Keratinocyte (primary cell): ENCODE results near the gene NR6A1. TPM values are rescaled to one million over a fixed set of nuclear protein-coding genes. Genes with fewer than 3 reads are reported as not detected.
A peak's percentile ranks its signal among the peaks of the same experiment; 100 is the strongest.

Experiments
- DNase-seq: peaks from one replicate; pipeline ENCODE4 v3.0.0-alpha.2; 2011; ENCODE audit warnings: low read depth, missing footprints, low spot score
- FAIRE-seq: peaks from 2 replicates; lab custom pipeline; 2011; peaks lifted over from hg19 to GRCh38; lab: Jason Lieb, UNC
- H2AFZ ChIP-seq: 2 replicates; pipeline ENCODE4 v1.6.0; 2012; ENCODE audit warnings: low read length, control low read depth, inconsistent platforms; ENCODE audit not compliant: control insufficient read depth
- H3K27ac ChIP-seq: 2 replicates; pipeline ENCODE4 v1.5.1; 2011; ENCODE audit warnings: low read length; ENCODE audit not compliant: control insufficient read depth, insufficient read depth
- H3K27me3 ChIP-seq: 3 replicates; pipeline ENCODE4 v1.6.0; 2011; ENCODE audit warnings: low read length; ENCODE audit not compliant: control insufficient read depth, insufficient read depth; ENCODE audit errors: extremely low read depth
- H3K36me3 ChIP-seq, 2 experiments: 2 replicates in 1 of 2; 3 replicates in 1 of 2; pipeline ENCODE4 v1.5.1; 2011; ENCODE audit warnings: low read length in 2 of 2, mild to moderate bottlenecking in 1 of 2; ENCODE audit not compliant: control insufficient read depth in 2 of 2, insufficient read depth in 2 of 2; ENCODE audit errors: extremely low read depth in 1 of 2
- H3K4me1 ChIP-seq: 3 replicates; pipeline ENCODE4 v1.5.1; 2011; ENCODE audit warnings: low read length; ENCODE audit not compliant: control insufficient read depth, insufficient read depth; ENCODE audit errors: extremely low read depth
- H3K4me2 ChIP-seq: 3 replicates; pipeline ENCODE4 v1.6.0; 2011; ENCODE audit warnings: low read depth, low read length; ENCODE audit not compliant: control insufficient read depth, insufficient read depth; ENCODE audit errors: extremely low read depth
- H3K4me3 ChIP-seq, 3 experiments: fragments of 200-600 bp in 1 of 3; sonication (generic) in 1 of 3; 2 replicates in 2 of 3; 3 replicates in 1 of 3; pipeline ENCODE4 v1.5.1; 2011 to 2016; ENCODE audit warnings: low read length in 3 of 3, mild to moderate bottlenecking in 3 of 3, control low read depth in 2 of 3, inconsistent platforms in 1 of 3, low read depth in 1 of 3, mixed read lengths in 1 of 3, mixed run types in 1 of 3, moderate library complexity in 1 of 3; ENCODE audit not compliant: control insufficient read depth in 2 of 3, insufficient read depth in 2 of 3; ENCODE audit errors: extremely low read depth in 1 of 3
- H3K79me2 ChIP-seq: 2 replicates; pipeline ENCODE4 v1.6.0; 2012; ENCODE audit warnings: low read length; ENCODE audit not compliant: control insufficient read depth, insufficient read depth
- H3K9ac ChIP-seq: 3 replicates; pipeline ENCODE4 v1.6.0; 2011; ENCODE audit warnings: low read length; ENCODE audit not compliant: control insufficient read depth, insufficient read depth; ENCODE audit errors: extremely low read depth
- H3K9me1 ChIP-seq: 3 replicates; pipeline ENCODE4 v1.6.0; 2011; ENCODE audit warnings: low read length; ENCODE audit not compliant: control insufficient read depth, insufficient read depth; ENCODE audit errors: extremely low read depth
- H3K9me3 ChIP-seq: 2 replicates; pipeline ENCODE4 v1.5.1; 2012; ENCODE audit warnings: low read depth, low read length; ENCODE audit not compliant: control insufficient read depth
- H4K20me1 ChIP-seq: 3 replicates; pipeline ENCODE4 v1.6.0; 2011; ENCODE audit warnings: low read length; ENCODE audit not compliant: control insufficient read depth, insufficient read depth; ENCODE audit errors: extremely low read depth
- EZH2 ChIP-seq: IDR thresholded peaks from one replicate; pipeline ENCODE4 v1.6.1; 2012; ENCODE audit warnings: inconsistent platforms, mild to moderate bottlenecking, low read length, moderate library complexity
- dilution Hi-C: fragments of 300-500 bp; cut with MboI; formaldehyde crosslinking; loops from one replicate; pipeline ENCODE4 v1.7.0; 2020; ENCODE audit warnings: low sequenced_read_pairs; ENCODE audit not compliant: extremely low pct_ligation_motif_present
- polyA plus RNA-seq, 5 experiments: library from polyadenylated mRNA; depleted of rRNA in 3 of 5; stranded (reverse) in 3 of 5; stranded (forward) in 1 of 5; unstranded in 1 of 5; fragments of >200 nt; gene quantifications; 1 replicate in 1 of 5; 2 replicates in 3 of 5; 3 replicates in 1 of 5; pipeline versions ENCODE4 v1.2.1 to v1.2.3, GENCODE V29; 2011 to 2012; ENCODE audit warnings: missing spikeins in 2 of 5, low read depth in 1 of 5, low replicate concordance in 1 of 5
- TF ChIP-seq, protein P1 (sequence below), 3 experiments: IDR thresholded peaks in 1 of 3; conservative IDR thresholded peaks in 1 of 3; optimal IDR thresholded peaks in 1 of 3; 2 replicates in 2 of 3; 3 replicates in 1 of 3; pipeline versions ENCODE3 to v1.5.1; 2011; ENCODE audit warnings: low read length in 3 of 3, mild to moderate bottlenecking in 3 of 3, moderate library complexity in 2 of 3, control low read depth in 1 of 3, inconsistent platforms in 1 of 3; ENCODE audit not compliant: insufficient read depth in 2 of 3; ENCODE audit errors: extremely low read depth in 1 of 3

NR6A1 gene
- polyA plus RNA-seq, 1 donor (not counting 4 experiments of a cell fraction or from before 2014, with no cell fraction given), result 1.8 TPM

DNA sequence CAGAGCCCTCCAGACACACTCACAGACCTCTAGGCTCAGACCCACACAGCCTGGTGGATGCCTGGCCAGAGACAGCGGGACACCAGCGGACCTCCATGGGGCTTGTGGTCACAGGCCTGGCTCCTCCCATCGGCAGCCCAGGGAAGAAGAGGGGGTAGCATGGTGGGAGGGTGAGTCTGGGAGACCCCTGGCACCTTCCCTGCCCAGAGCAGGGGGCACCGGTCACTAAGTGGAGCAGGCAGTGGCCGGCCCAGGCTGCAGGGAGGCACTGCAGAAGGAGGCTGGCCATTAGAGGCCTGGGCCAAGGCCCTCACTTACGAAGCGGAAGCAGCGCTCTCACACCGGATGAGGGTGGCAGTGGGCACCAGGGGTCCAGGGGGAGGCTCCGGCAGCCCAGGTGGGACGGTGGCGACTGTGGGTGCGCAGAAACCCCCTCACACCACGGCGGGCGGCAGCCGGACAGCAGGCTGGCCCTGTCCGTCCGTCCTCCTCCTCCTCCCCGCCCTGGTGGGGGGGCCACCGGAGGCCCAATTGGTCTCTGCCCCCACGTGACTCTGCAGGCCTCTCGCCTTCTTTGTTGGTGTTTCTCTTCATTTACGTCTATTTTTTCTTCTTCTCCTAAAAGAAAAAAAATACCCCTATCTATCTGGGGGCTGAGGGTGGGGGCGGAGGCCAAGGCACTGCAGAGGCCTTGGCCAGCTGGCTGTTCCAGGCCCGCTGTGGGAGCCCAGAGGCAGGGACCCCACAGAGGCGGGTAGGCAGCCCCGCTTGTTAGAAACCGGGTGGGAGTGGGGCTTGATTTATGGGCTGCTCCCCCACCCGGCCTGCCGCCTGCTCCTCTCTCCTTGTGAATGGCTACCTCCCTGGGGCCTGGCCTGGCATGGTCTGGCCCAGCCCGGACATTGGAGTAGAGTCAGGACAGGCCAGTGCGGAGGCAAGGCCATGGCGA is 263.9 kb downstream of the NR6A1 start, which contains the start of gene NR5A1:
Gene NR5A1, minus strand, starts transcription at position 469 of the 949 bp plus-strand sequence. CDS start 4,004 bp downstream, outside the sequence.
- TF ChIP-seq, protein P1, sequence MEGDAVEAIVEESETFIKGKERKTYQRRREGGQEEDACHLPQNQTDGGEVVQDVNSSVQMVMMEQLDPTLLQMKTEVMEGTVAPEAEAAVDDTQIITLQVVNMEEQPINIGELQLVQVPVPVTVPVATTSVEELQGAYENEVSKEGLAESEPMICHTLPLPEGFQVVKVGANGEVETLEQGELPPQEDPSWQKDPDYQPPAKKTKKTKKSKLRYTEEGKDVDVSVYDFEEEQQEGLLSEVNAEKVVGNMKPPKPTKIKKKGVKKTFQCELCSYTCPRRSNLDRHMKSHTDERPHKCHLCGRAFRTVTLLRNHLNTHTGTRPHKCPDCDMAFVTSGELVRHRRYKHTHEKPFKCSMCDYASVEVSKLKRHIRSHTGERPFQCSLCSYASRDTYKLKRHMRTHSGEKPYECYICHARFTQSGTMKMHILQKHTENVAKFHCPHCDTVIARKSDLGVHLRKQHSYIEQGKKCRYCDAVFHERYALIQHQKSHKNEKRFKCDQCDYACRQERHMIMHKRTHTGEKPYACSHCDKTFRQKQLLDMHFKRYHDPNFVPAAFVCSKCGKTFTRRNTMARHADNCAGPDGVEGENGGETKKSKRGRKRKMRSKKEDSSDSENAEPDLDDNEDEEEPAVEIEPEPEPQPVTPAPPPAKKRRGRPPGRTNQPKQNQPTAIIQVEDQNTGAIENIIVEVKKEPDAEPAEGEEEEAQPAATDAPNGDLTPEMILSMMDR (optimal IDR thresholded peaks at IDR 0.05 in 1 of 3, IDR thresholded peaks at IDR 0.05 in 1 of 3, conservative IDR thresholded peaks at IDR 0.05 in 1 of 3; ENCODE audit: extremely low read depth in 1 of 3, insufficient read depth in 2 of 3, low read length in 3 of 3), result no peak
- no peak for TF ChIP-seq EZH2
- no peaks in the 10 kb centered on the region for H3K9me1 ChIP-seq
- H3K9me3 ChIP-seq, result no peaks in the 10 kb centered on the region
- peaks cover 39% of the 10 kb centered on the region for H3K27me3 ChIP-seq
- H2AFZ ChIP-seq, result no peak within 1 kb of the TSS
- no peak for DNase-seq
- H3K4me2 ChIP-seq, result peak within 1 kb of the TSS; percentile 27
- no peaks in the 10 kb centered on the region for H3K36me3 ChIP-seq
- no peak for FAIRE-seq
- H4K20me1 ChIP-seq, result no peaks in the 10 kb centered on the region
- no peak within 1 kb of the TSS for H3K4me3 ChIP-seq
- H3K79me2 ChIP-seq, result no peaks in the 10 kb centered on the region
- no peak within 1 kb of the TSS for H3K27ac ChIP-seq
- H3K9ac ChIP-seq, result no peak within 1 kb of the TSS
- H3K4me1 ChIP-seq, result peaks cover 9% of the 10 kb centered on the region
- dilution Hi-C loops, result no loop called here

DNA sequence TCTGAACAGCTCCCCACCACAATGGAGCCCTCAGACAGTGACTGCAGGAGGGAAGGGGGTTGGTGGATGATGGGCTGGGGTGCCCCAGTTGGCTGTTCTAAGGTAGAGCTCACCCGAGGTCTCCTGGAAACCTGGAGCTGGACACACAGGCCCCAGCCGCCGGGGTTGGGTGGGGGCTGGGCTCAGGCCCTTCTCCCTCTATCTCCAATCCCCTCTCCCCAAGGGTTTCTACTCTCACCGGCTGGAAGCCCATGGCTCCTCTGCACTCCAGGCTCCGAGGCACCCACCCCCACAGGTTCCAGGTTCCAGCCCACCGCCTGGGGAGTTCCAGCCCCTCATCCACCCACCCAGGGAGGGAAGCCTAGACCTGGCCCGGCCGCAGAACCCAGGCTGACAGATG is 264.7 kb downstream of the NR6A1 start:
- H3K9me3 ChIP-seq, result no peaks in the 10 kb centered on the region
- no peak overlapping the region for H3K4me3 ChIP-seq
- H3K79me2 ChIP-seq, result no peaks in the 10 kb centered on the region
- H3K9ac ChIP-seq, result no peak overlapping the region
- dilution Hi-C loops, result no loop called here
- H3K4me1 ChIP-seq, result peaks cover 9% of the 10 kb centered on the region
- H3K36me3 ChIP-seq, result no peaks in the 10 kb centered on the region
- peaks cover 46% of the 10 kb centered on the region for H3K27me3 ChIP-seq
- no peak overlapping the region for H3K27ac ChIP-seq
- DNase-seq, result no peak
- peak overlapping the region; percentile 27 for H3K4me2 ChIP-seq
- H4K20me1 ChIP-seq, result no peaks in the 10 kb centered on the region
- H3K9me1 ChIP-seq, result no peaks in the 10 kb centered on the region
- TF ChIP-seq, protein P1 (optimal IDR thresholded peaks at IDR 0.05 in 1 of 3, IDR thresholded peaks at IDR 0.05 in 1 of 3, conservative IDR thresholded peaks at IDR 0.05 in 1 of 3; ENCODE audit: extremely low read depth in 1 of 3, insufficient read depth in 2 of 3, low read length in 3 of 3), result no peak
- no peak for TF ChIP-seq EZH2
- FAIRE-seq, result no peak
- no peak overlapping the region for H2AFZ ChIP-seq
